T47D (cell line): ENCODE results near the gene FCN2.

Experiments used
- DNase-seq, 2 experiments: peaks; one replicate each; pipeline versions ENCODE4 v3.0.0 to v3.0.0-alpha.2; 2011 to 2012; ENCODE audit warnings: low read depth in 1 of 2, low spot score in 1 of 2
- JUND ChIP-seq: IDR thresholded peaks from 2 replicates; pipeline ENCODE4 v1.6.1; 2012; ENCODE audit warnings: low read depth
- in situ Hi-C: cut with HindIII; loops from 2 replicates; pipeline ENCODE4 v1.10.0; 2016; ENCODE audit warnings: low sequenced_read_pairs, low pct_unique_long_range_greater_than_20kb

The FCN2 gene

GRCh38 chr9:134916161-134916665, 35.6 kb downstream of the FCN2 start:
- in situ Hi-C loops = no loop called here
- DNase-seq = no peak
- no peak for TF ChIP-seq JUND

- no peak for DNase-seq
Measured at GRCh38 chr9:134917431-134918373, 37.1 kb downstream of the FCN2 start, which contains the start of gene FCN1. Gene FCN1 (minus strand): TSS chr9:134917912. CDS start chr9:134917871, 41 bp downstream.

GRCh38 chr9:134918646-134919045, 38.0 kb downstream of the FCN2 start:
- TF ChIP-seq JUND = no peak
- no peak for DNase-seq
- in situ Hi-C loops = no loop called here

More at GRCh38 chr9:134917431-134918373, 37.1 kb downstream of the FCN2 start, which contains the start of gene FCN1:
- in situ Hi-C loops = no loop called here
- no peak for TF ChIP-seq JUND

- in situ Hi-C loops = no loop called here
- DNase-seq = no peak
- TF ChIP-seq JUND = no peak
Measured at GRCh38 chr9:134919303-134919702, 38.7 kb downstream of the FCN2 start.

- DNase-seq = no peak
- no peak for TF ChIP-seq JUND
- in situ Hi-C loops = no loop called here
Measured at GRCh38 chr9:134922066-134922931, 41.7 kb downstream of the FCN2 start.

DNA sequence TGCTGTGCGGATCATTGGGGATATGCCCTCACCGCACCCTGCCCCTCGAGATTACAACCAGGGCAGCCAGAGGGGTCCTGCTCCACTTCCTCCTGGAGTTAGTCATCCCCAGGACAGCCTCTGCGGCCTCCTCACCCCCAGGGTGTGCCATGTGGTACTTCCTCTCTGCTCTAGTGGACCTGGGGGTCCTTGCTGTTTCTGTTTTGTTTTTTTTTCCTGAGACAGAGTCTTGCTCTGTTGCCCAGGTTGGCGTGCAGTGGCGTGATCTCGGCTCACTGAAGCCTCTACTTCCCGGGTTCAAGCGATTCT, 42.3 kb downstream of the FCN2 start:
- DNase-seq = no peak
- TF ChIP-seq JUND = no peak
- in situ Hi-C loops = no loop called here

- no peak for DNase-seq
- in situ Hi-C loops = no loop called here
- TF ChIP-seq JUND = no peak
Measured at GRCh38 chr9:134923466-134923865, 42.9 kb downstream of the FCN2 start.

DNA sequence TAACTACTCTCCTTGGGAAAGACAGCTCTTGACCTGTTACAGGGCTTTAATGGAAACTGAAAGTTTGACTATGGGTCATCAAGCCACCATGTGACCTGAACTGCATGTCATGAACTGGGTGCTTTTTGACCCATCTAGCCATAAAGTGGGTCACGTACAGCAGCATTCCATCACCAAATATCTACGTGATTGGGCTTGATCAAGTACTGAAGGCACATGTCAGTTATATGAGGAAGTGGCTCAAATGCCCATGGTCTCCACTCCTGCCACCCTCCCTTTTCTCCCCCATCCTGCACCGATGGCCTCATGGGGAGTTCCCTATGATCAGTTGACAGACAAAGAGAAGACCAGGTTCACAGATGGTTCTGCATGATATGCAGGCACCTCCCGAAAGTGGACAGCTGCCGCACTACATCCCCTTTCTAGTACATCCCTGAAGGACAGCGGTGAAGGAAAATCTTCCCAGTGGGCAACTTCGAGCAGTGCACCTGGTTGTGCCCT, 44.5 kb downstream of the FCN2 start:
- in situ Hi-C loops = no loop called here
- TF ChIP-seq JUND = no peak
- no peak for DNase-seq

GRCh38 chr9:134928436-134929192, 48.0 kb downstream of the FCN2 start:
- in situ Hi-C loops = no loop called here
- TF ChIP-seq JUND = no peak
- DNase-seq = no peak

- DNase-seq = no peak
- no peak for TF ChIP-seq JUND
- in situ Hi-C loops = no loop called here
Measured at GRCh38 chr9:134929193-134930158, 48.9 kb downstream of the FCN2 start.

GRCh38 chr9:134930398-134930797, 49.8 kb downstream of the FCN2 start:
- in situ Hi-C loops = no loop called here
- DNase-seq = no peak
- TF ChIP-seq JUND = no peak
